GM12874 (cell line): ENCODE measurements around the gene CACNG3.
A peak's percentile ranks its signal among the peaks of the same experiment; 100 is the strongest.

Experiments used
- CTCF ChIP-seq: IDR thresholded peaks from 2 replicates; pipeline ENCODE4 v1.5.1; 2011; ENCODE audit warnings: low read depth, mild to moderate bottlenecking, control low read depth, low read length, moderate library complexity; ENCODE audit not compliant: insufficient read depth

CACNG3 gene

GRCh38 chr16:24318680-24319079, 62.5 kb downstream of the CACNG3 start:
- 0 out of 2 replicates have a peak, but pooled peaks have one; percentile 12 for TF ChIP-seq CTCF

GRCh38 chr16:24319126-24319814, 63.1 kb downstream of the CACNG3 start:
- no peak for TF ChIP-seq CTCF

- TF ChIP-seq CTCF = no peak
Observed at GRCh38 chr16:24322106-24322505, 66.0 kb downstream of the CACNG3 start.

- no peak for TF ChIP-seq CTCF
Observed at GRCh38 chr16:24324421-24324820, 68.3 kb downstream of the CACNG3 start.

GRCh38 chr16:24328835-24329452, 72.8 kb downstream of the CACNG3 start:
- TF ChIP-seq CTCF = no peak

- TF ChIP-seq CTCF = no peak
Observed at GRCh38 chr16:24332178-24332577, 76.0 kb downstream of the CACNG3 start.

GRCh38 chr16:24332582-24333090, 76.5 kb downstream of the CACNG3 start:
- no peak for TF ChIP-seq CTCF
